ENCODE data around the gene SS18L1.

GRCh38 chr20:62147528-62147927, 4.0 kb downstream of the SS18L1 start:
- TF ChIP-seq, protein P1, sequence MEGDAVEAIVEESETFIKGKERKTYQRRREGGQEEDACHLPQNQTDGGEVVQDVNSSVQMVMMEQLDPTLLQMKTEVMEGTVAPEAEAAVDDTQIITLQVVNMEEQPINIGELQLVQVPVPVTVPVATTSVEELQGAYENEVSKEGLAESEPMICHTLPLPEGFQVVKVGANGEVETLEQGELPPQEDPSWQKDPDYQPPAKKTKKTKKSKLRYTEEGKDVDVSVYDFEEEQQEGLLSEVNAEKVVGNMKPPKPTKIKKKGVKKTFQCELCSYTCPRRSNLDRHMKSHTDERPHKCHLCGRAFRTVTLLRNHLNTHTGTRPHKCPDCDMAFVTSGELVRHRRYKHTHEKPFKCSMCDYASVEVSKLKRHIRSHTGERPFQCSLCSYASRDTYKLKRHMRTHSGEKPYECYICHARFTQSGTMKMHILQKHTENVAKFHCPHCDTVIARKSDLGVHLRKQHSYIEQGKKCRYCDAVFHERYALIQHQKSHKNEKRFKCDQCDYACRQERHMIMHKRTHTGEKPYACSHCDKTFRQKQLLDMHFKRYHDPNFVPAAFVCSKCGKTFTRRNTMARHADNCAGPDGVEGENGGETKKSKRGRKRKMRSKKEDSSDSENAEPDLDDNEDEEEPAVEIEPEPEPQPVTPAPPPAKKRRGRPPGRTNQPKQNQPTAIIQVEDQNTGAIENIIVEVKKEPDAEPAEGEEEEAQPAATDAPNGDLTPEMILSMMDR (conservative IDR thresholded peaks at IDR 0.05; ENCODE audit: low read depth in 2 of 2): no peak
- TF ChIP-seq, protein P2, sequence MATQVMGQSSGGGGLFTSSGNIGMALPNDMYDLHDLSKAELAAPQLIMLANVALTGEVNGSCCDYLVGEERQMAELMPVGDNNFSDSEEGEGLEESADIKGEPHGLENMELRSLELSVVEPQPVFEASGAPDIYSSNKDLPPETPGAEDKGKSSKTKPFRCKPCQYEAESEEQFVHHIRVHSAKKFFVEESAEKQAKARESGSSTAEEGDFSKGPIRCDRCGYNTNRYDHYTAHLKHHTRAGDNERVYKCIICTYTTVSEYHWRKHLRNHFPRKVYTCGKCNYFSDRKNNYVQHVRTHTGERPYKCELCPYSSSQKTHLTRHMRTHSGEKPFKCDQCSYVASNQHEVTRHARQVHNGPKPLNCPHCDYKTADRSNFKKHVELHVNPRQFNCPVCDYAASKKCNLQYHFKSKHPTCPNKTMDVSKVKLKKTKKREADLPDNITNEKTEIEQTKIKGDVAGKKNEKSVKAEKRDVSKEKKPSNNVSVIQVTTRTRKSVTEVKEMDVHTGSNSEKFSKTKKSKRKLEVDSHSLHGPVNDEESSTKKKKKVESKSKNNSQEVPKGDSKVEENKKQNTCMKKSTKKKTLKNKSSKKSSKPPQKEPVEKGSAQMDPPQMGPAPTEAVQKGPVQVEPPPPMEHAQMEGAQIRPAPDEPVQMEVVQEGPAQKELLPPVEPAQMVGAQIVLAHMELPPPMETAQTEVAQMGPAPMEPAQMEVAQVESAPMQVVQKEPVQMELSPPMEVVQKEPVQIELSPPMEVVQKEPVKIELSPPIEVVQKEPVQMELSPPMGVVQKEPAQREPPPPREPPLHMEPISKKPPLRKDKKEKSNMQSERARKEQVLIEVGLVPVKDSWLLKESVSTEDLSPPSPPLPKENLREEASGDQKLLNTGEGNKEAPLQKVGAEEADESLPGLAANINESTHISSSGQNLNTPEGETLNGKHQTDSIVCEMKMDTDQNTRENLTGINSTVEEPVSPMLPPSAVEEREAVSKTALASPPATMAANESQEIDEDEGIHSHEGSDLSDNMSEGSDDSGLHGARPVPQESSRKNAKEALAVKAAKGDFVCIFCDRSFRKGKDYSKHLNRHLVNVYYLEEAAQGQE (IDR thresholded peaks at IDR 0.05; ENCODE audit: unreplicated experiment): no peak
- TF ChIP-seq EZH2phosphoT487 (IDR thresholded peaks at IDR 0.05; ENCODE audit: unreplicated experiment) (no peak), EZH2 (IDR thresholded peaks at IDR 0.05; ENCODE audit: low read depth, unreplicated experiment) (no peak), POLR2AphosphoS5 (IDR thresholded peaks at IDR 0.05; ENCODE audit: low read depth) (no peak)
